Ovary (tissue), 9 donors: ENCODE results near the gene SNAPC1. TPM values are rescaled to one million over a fixed set of nuclear protein-coding genes. Genes with fewer than 3 reads are reported as not detected.

Source experiments
- DNase-seq, 5 donors: peaks; one replicate each; pipeline ENCODE4 v3.0.0-alpha.2; 2019 to 2020
- H3K27ac ChIP-seq, 2 donors: fragments of 200-600 bp; one replicate each; pipeline versions ENCODE4 v1.5.1 to v1.8.0; 2019 to 2022
- H3K27me3 ChIP-seq: fragments of 200-600 bp; one replicate; pipeline ENCODE4 v1.8.0; 2022
- H3K36me3 ChIP-seq: fragments of 200-600 bp; sonication (generic); one replicate; pipeline ENCODE4 v1.5.1; 2019
- H3K4me1 ChIP-seq: one replicate; pipeline ENCODE4 v1.8.1; 2013; ENCODE audit warnings: mild to moderate bottlenecking, moderate library complexity; ENCODE audit not compliant: insufficient read depth
- H3K4me3 ChIP-seq: fragments of 200-600 bp; sonication (generic); one replicate; pipeline ENCODE4 v1.5.1; 2017
- H3K9me3 ChIP-seq, 2 donors: fragments of 200-600 bp in 1 of 2; sonication (generic) in 1 of 2; one replicate each; pipeline versions ENCODE4 v1.5.1 to v1.8.1; 2013 to 2019; ENCODE audit warnings: mild to moderate bottlenecking in 1 of 2, moderate library complexity in 1 of 2
- EP300 ChIP-seq: sonication (generic); formaldehyde crosslinking; IDR thresholded peaks from one replicate; pipeline ENCODE4 v1.6.1; 2017; ENCODE audit warnings: antibody characterized with exemption
- POLR2A ChIP-seq: fragments of 450-650 bp; IDR thresholded peaks from one replicate; pipeline ENCODE4 v1.6.1; 2017; ENCODE audit warnings: antibody characterized with exemption, mild to moderate bottlenecking, moderate library complexity
- WGBS, 3 donors: extraction: QIAGEN DNeasy Blood & Tissue Kit in 1 of 3; methylation state at CpG; one replicate each; pipeline versions ENCODE4 v1.1.5 to v1.1.7; 2013 to 2017; 5-methylcytosine and 5-hydroxymethylcytosine counted together
- intact Hi-C, 4 donors: fragments of 100-400 bp; cut with DNase I; formaldehyde crosslinking; loops; one replicate each; pipeline versions ENCODE4 v1.11.0 to v1.15.1; 2022 to 2023
- polyA plus RNA-seq, 2 donors: library from polyadenylated mRNA; stranded (reverse); fragments of 200-250 nt in 1 of 2; fragments of 350-450 nt in 1 of 2; fragmentation: Illumina TruSeq in 1 of 2; extraction: RNeasy Lipid Tissue Mini Kit (QIAGEN cat#74804) in 1 of 2; gene quantifications; one replicate each; pipeline ENCODE4 v1.2.3, GENCODE V29; 2013 to 2014
- total RNA-seq, 7 donors: library from RNA; depleted of rRNA in 2 of 7; stranded (reverse); fragments of >200 nt in 2 of 7; fragmentation: NEBNext Ultra II Directional in 3 of 7; extraction: Animal tissue kit (Norgen Biotek cat#: 25700) in 3 of 7; gene quantifications; one replicate each; pipeline versions ENCODE4 v1.1.0 to v1.2.4, GENCODE V29; 2016 to 2023
- TF ChIP-seq, protein P1 (sequence below), 3 donors: fragments of 450-650 bp in 2 of 3; fragments of 200-600 bp in 1 of 3; IDR thresholded peaks; one replicate each; pipeline versions ENCODE4 v1.5.1 to v1.8.0; 2016 to 2022; ENCODE audit warnings: antibody characterized with exemption in 3 of 3, mild to moderate bottlenecking in 1 of 3
- donor health status: DM: no; HTN: no; CAD: no; lungs with moderate emphysema.
- donor health status: DM: no; HTN: no; CAD: no.
- donor health status: Bipolar disorder and iron deficiency.
- donor health status: DM: yes; HTN: yes; CAD: no.
- donor health status: DM: no; HTN: no; CAD: no.
- donor health status: DM: yes; HTN: yes; CAD: no.

SNAPC1 gene
- total and polyA plus RNA-seq, 9 donors = 4.5 to 11.9 (median 5.9) TPM

- intact Hi-C loops = no loop called here
- H3K27ac ChIP-seq = no peak overlapping the region
- no peaks in the 10 kb centered on the region for H3K27me3 ChIP-seq
- H3K4me3 ChIP-seq = no peak overlapping the region
- no peak for TF ChIP-seq EP300
- TF ChIP-seq, protein P1, sequence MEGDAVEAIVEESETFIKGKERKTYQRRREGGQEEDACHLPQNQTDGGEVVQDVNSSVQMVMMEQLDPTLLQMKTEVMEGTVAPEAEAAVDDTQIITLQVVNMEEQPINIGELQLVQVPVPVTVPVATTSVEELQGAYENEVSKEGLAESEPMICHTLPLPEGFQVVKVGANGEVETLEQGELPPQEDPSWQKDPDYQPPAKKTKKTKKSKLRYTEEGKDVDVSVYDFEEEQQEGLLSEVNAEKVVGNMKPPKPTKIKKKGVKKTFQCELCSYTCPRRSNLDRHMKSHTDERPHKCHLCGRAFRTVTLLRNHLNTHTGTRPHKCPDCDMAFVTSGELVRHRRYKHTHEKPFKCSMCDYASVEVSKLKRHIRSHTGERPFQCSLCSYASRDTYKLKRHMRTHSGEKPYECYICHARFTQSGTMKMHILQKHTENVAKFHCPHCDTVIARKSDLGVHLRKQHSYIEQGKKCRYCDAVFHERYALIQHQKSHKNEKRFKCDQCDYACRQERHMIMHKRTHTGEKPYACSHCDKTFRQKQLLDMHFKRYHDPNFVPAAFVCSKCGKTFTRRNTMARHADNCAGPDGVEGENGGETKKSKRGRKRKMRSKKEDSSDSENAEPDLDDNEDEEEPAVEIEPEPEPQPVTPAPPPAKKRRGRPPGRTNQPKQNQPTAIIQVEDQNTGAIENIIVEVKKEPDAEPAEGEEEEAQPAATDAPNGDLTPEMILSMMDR (IDR thresholded peaks at IDR 0.05) = no peak
- no peak for TF ChIP-seq POLR2A
- no peaks in the 10 kb centered on the region for H3K4me1 ChIP-seq
- H3K36me3 ChIP-seq = no peaks in the 10 kb centered on the region
- DNase-seq = no peak
- H3K9me3 ChIP-seq = no peaks in the 10 kb centered on the region
Measured at GRCh38 chr14:61746881-61747280, 15.3 kb upstream of the SNAPC1 start.

DNA sequence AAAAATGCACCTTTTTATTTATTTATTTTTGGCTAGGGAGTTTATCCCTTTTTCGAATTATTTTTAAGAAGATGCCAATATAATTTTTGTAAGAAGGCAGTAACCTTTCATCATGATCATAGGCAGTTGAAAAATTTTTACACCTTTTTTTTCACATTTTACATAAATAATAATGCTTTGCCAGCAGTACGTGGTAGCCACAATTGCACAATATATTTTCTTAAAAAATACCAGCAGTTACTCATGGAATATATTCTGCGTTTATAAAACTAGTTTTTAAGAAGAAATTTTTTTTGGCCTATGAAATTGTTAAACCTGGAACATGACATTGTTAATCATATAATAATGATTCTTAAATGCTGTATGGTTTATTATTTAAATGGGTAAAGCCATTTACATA, 14.9 kb upstream of the SNAPC1 start:
- Histone ChIP-seq H3K4me3 (no peak overlapping the region), H3K36me3 (no peaks in the 10 kb centered on the region), H3K4me1 (no peaks in the 10 kb centered on the region), H3K27me3 (no peaks in the 10 kb centered on the region), H3K27ac (no peak overlapping the region), H3K9me3 (no peaks in the 10 kb centered on the region)
- 86 to 90% (median 86%) methylated on average over 3 of the region's 3 CpGs for WGBS, 3 donors
- intact Hi-C loops = no loop called here
- TF ChIP-seq EP300 = no peak
- DNase-seq = no peak

GRCh38 chr14:61749264-61749663, 13.0 kb upstream of the SNAPC1 start:
- WGBS, 3 donors = 76 to 85% (median 80%) methylated on average over 3 of the region's 3 CpGs
- no peak overlapping the region for H3K4me3 ChIP-seq
- H3K9me3 ChIP-seq = no peaks in the 10 kb centered on the region
- no peaks in the 10 kb centered on the region for H3K27me3 ChIP-seq
- intact Hi-C loops = no loop called here
- H3K27ac ChIP-seq = no peak overlapping the region
- H3K4me1 ChIP-seq = no peaks in the 10 kb centered on the region
- DNase-seq = no peak
- TF ChIP-seq, protein P1 (IDR thresholded peaks at IDR 0.05) = no peak
- no peak for TF ChIP-seq EP300
- no peak for TF ChIP-seq POLR2A
- H3K36me3 ChIP-seq = no peaks in the 10 kb centered on the region

- Histone ChIP-seq H3K27ac (no peak overlapping the region), H3K27me3 (no peaks in the 10 kb centered on the region), H3K4me3 (no peak overlapping the region), H3K4me1 (no peaks in the 10 kb centered on the region), H3K9me3 (no peaks in the 10 kb centered on the region), H3K36me3 (no peaks in the 10 kb centered on the region)
- intact Hi-C loops = no loop called here
- no peak for DNase-seq
- TF ChIP-seq POLR2A (no peak), EP300 (no peak)
- TF ChIP-seq, protein P1 (IDR thresholded peaks at IDR 0.05) = no peak
- WGBS, 3 donors = 87 to 88% (median 88%) methylated on average over 3 of the region's 3 CpGs
Measured at GRCh38 chr14:61749867-61750266, 12.4 kb upstream of the SNAPC1 start.

DNA sequence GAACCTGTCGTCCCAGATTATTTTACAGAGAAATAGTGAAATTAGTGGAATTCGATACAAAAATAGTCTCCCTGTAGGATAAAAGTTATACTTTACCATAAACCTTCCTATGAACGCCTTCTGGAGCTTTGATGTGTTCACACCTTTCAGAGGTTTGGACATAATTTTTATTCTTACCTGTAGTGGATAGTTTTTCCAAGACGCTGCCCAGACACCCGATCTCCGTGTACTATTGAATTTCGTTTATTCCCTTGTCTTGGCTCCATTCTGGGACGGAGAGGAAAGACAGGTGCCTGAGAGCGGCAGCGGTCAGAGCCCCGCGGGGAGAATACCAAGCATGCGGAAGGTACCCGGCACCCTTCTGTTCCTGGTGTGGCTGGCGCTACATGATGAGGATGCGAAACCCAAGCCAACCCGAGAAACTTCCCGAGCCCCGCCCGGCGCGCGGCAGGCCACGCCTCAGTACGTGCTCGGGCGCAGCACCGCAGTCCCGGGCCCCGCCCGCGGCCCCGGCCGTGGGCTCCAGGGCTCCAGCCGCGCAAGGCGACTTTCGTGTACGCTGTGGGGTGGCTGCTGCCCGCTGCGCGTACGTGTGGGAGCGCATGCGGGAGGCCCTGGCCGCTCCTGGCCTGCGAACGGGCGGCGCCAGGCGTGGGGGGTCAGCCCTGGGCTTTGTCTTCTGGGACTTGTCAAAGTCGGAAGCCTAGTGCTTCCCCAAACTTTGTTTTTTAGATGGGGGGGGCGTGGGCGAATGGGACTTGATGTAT, 11.3 kb upstream of the SNAPC1 start:
- H3K36me3 ChIP-seq = no peaks in the 10 kb centered on the region
- TF ChIP-seq EP300 = no peak
- TF ChIP-seq POLR2A = no peak
- no peaks in the 10 kb centered on the region for H3K27me3 ChIP-seq
- peak overlapping the region in 1 of 2 donors; percentile 73 for H3K27ac ChIP-seq
- H3K4me1 ChIP-seq = no peaks in the 10 kb centered on the region
- peak overlapping the region; percentile 51 for H3K4me3 ChIP-seq
- peak; percentile 70 to 83 (median 79) for DNase-seq
- intact Hi-C loops = no loop called here
- H3K9me3 ChIP-seq = no peaks in the 10 kb centered on the region
- 2 to 3% (median 3%) methylated on average over 54 of the region's 54 CpGs for WGBS, 3 donors
